HepG2 (cell line): Measurements from ENCODE around the gene RPS27L. TPM values are rescaled to one million over a fixed set of nuclear protein-coding genes. Genes with fewer than 3 reads are reported as not detected.

Source experiments
- ATAC-seq: fragments of 200-7000 bp; cut with Tn5 transposase; 3 replicates; pipeline ENCODE4 v1.9.1; 2020; ENCODE audit warnings: mild to moderate bottlenecking, moderate library complexity
- BruUV-seq: library from RNA; stranded (reverse); fragments of 400-500 nt; replicated peaks from 2 replicates; lab custom pipeline; 2021; lab: Mats Ljungman, UMichigan
- CTCF ChIA-PET: fragments of 300-600 bp; formaldehyde crosslinking; extraction: SDS; loops from one replicate; lab custom pipeline; 2021; ENCODE audit warnings: low total read pairs, inconsistent platforms, low intra/inter-chr PET ratio; lab: Yijun Ruan, JAX
- POLR2A ChIA-PET: fragments of 350-600 bp; sonication (Branson Sonifier 250); formaldehyde crosslinking; loops from one replicate; lab custom pipeline; 2020; ENCODE audit warnings: antibody characterized with exemption, inconsistent platforms; lab: Yijun Ruan, JAX
- DNase-seq: peaks from one replicate; pipeline ENCODE4 v3.0.0-alpha.2; 2015; ENCODE audit warnings: low spot score
- FAIRE-seq: peaks from 3 replicates; lab custom pipeline; 2011; peaks lifted over from hg19 to GRCh38; lab: Jason Lieb, UNC
- H2AFZ ChIP-seq: one replicate; pipeline ENCODE4 v1.6.1; 2011; ENCODE audit warnings: low read length, inconsistent platforms
- H3K27ac ChIP-seq: fragments of 300-600 bp; 3 replicates; pipeline ENCODE4 v1.8.0; 2011; ENCODE audit warnings: mixed run types, mild to moderate bottlenecking, mixed read lengths, low read length, inconsistent platforms; ENCODE audit not compliant: insufficient read depth; ENCODE audit errors: extremely low read length
- H3K27me3 ChIP-seq, 2 experiments: fragments of 200-600 bp in 1 of 2; 2 replicates in 1 of 2; 3 replicates in 1 of 2; pipeline versions ENCODE4 v1.6.0 to v1.8.0; 2011; ENCODE audit warnings: low read length in 2 of 2, mild to moderate bottlenecking in 2 of 2, moderate library complexity in 2 of 2, inconsistent platforms in 1 of 2; ENCODE audit not compliant: insufficient read depth in 2 of 2, control insufficient read depth in 1 of 2
- H3K36me3 ChIP-seq, 2 experiments: fragments of 200-600 bp in 1 of 2; replicated peaks in 1 of 2; 2 replicates in 1 of 2; 3 replicates in 1 of 2; pipeline versions ENCODE4 v1.5.1 to v1.8.0; 2011; ENCODE audit warnings: low read length in 2 of 2, inconsistent platforms in 1 of 2; ENCODE audit not compliant: insufficient read depth in 2 of 2, control insufficient read depth in 1 of 2
- H3K4me1 ChIP-seq: 2 replicates; pipeline ENCODE4 v1.5.1; 2012; ENCODE audit warnings: low read length, inconsistent platforms; ENCODE audit not compliant: insufficient read depth
- H3K4me2 ChIP-seq: 2 replicates; pipeline ENCODE4 v1.6.0; 2011; ENCODE audit warnings: low read depth, low read length, inconsistent platforms
- H3K4me3 ChIP-seq, 3 experiments: fragments of 200-600 bp in 1 of 3; sonication (generic), shearing (Covaris generic) in 1 of 3; replicated peaks in 1 of 3; 2 replicates each; pipeline ENCODE4 v1.5.1; 2011 to 2016; ENCODE audit warnings: low read length in 3 of 3, inconsistent platforms in 2 of 3, low read depth in 2 of 3, mild to moderate bottlenecking in 2 of 3, control low read depth in 1 of 3, mixed read lengths in 1 of 3; ENCODE audit not compliant: insufficient read depth in 1 of 3
- H3K79me2 ChIP-seq: one replicate; pipeline ENCODE4 v1.6.1; 2011; ENCODE audit warnings: low read length, inconsistent platforms; ENCODE audit not compliant: insufficient read depth
- H3K9ac ChIP-seq: 2 replicates; pipeline ENCODE4 v1.6.0; 2011; ENCODE audit warnings: mild to moderate bottlenecking, low read depth, low read length, inconsistent platforms; ENCODE audit not compliant: insufficient read depth
- H3K9me3 ChIP-seq: 2 replicates; pipeline ENCODE4 v1.5.1; 2012; ENCODE audit warnings: mild to moderate bottlenecking, low read length
- H4K20me1 ChIP-seq: 2 replicates; pipeline ENCODE4 v1.6.0; 2011; ENCODE audit warnings: inconsistent platforms, mild to moderate bottlenecking, low read length, moderate library complexity; ENCODE audit not compliant: insufficient read depth
- FOSL1 ChIP-seq: sonication (generic); formaldehyde crosslinking; IDR thresholded peaks from 2 replicates; pipeline ENCODE4 v1.9.0; 2021; ENCODE audit warnings: missing genetic modification reagents, borderline replicate concordance
- IRF9 ChIP-seq: sonication (generic); formaldehyde crosslinking; IDR thresholded peaks from 2 replicates; pipeline ENCODE4 v1.8.0; 2022; ENCODE audit warnings: missing genetic modification reagents, mild to moderate bottlenecking, borderline replicate concordance
- MTA3 ChIP-seq: sonication (generic); formaldehyde crosslinking; IDR thresholded peaks from 2 replicates; pipeline ENCODE4 v1.4.0; 2020; ENCODE audit warnings: missing genetic modification reagents
- PATZ1 ChIP-seq: sonication (generic); formaldehyde crosslinking; IDR thresholded peaks from 2 replicates; pipeline ENCODE4 v1.4.0; 2020; ENCODE audit warnings: missing genetic modification reagents
- PLRG1 ChIP-seq: fragments of 450-650 bp; conservative IDR thresholded peaks from 2 replicates; pipeline ENCODE4 v1.6.1; 2016
- SOX5 ChIP-seq: IDR thresholded peaks from 2 replicates; pipeline ENCODE4 v1.6.1; 2016; ENCODE audit warnings: borderline replicate concordance
- TAF1 ChIP-seq: sonication (generic); formaldehyde crosslinking; IDR thresholded peaks from 2 replicates; pipeline ENCODE4 v1.4.0; 2020; ENCODE audit warnings: missing genetic modification reagents
- ZNF614 ChIP-seq: IDR thresholded peaks from 2 replicates; pipeline ENCODE4 v1.6.1; 2018; ENCODE audit warnings: missing biosample characterization, missing genetic modification reagents, inconsistent platforms, borderline replicate concordance
- in situ Hi-C: cut with HindIII; loops from 2 replicates; pipeline ENCODE4 v1.10.0; 2017; ENCODE audit warnings: low pct_unique_long_range_greater_than_20kb; ENCODE audit not compliant: extremely low pct_ligation_motif_present
- intact Hi-C: fragments of 100-400 bp; cut with micrococcal nuclease; formaldehyde crosslinking; loops from one replicate; pipeline ENCODE4 v1.10.0; 2022; ENCODE audit not compliant: unreplicated experiment
- polyA plus RNA-seq, 8 experiments: library from polyadenylated mRNA; depleted of rRNA in 3 of 8; stranded (reverse) in 7 of 8; unstranded in 1 of 8; fragments of >200 nt; fragmentation: Illumina TruSeq in 4 of 8; extraction: Trizol in 4 of 8; gene quantifications; 2 replicates each; pipeline versions ENCODE4 v1.2.1 to v1.2.3, GENCODE V29; 2011 to 2016; ENCODE audit warnings: low read depth in 4 of 8, missing spikeins in 1 of 8, mixed read lengths in 1 of 8; ENCODE audit not compliant: insufficient read depth in 1 of 8
- total RNA-seq, 5 experiments: library from RNA; depleted of rRNA; stranded (reverse); fragments of >200 nt; fragmentation: Illumina TruSeq; extraction: Trizol; gene quantifications; 2 replicates each; pipeline ENCODE4 v1.2.3, GENCODE V29; 2016; ENCODE audit warnings: low read depth in 1 of 5

Gene RPS27L
- total and polyA plus RNA-seq, 2 of the 13 experiments (the other 11 are each of a cell fraction or from before 2014, with no cell fraction given): 231 to 433 TPM

- in situ Hi-C loops: loop anchor here (25.0 kb wide), 1 partner anchor 252 kb away; no protein-coding TSS in a partner anchor
- H3K9me3 ChIP-seq: no peaks in the 10 kb centered on the region
- H3K36me3 ChIP-seq: no peaks in the 10 kb centered on the region
- H3K4me2 ChIP-seq: no peak overlapping the region
- peaks cover 18% of the 10 kb centered on the region for H3K4me1 ChIP-seq
- FAIRE-seq (no peak), DNase-seq (no peak), ATAC-seq (no peak)
- no peak overlapping the region for H3K9ac ChIP-seq
- H3K4me3 ChIP-seq: no peak overlapping the region
- H3K79me2 ChIP-seq: peaks cover 16% of the 10 kb centered on the region
- BruUV-seq: no TSS peak
- CTCF ChIA-PET: no interaction called here
- POLR2A ChIA-PET: no interaction called here
- no peak overlapping the region for H3K27ac ChIP-seq
- no peaks in the 10 kb centered on the region; the same call in 1 of the 2 replicates for H4K20me1 ChIP-seq
- no peak overlapping the region for H2AFZ ChIP-seq
- intact Hi-C loops: no loop called here
- no peak for TF ChIP-seq ZNF614 (CRISPR knock-in tag)
- TF ChIP-seq MTA3 (CRISPR knock-in tag): no peak
- no peak for TF ChIP-seq PLRG1
- TF ChIP-seq TAF1 (CRISPR knock-in tag): no peak
- no peak for TF ChIP-seq IRF9 (CRISPR knock-in tag)
- TF ChIP-seq PATZ1 (CRISPR knock-in tag): no peak
- TF ChIP-seq FOSL1: no peak
- no peak for TF ChIP-seq SOX5
- H3K27me3 ChIP-seq: no peaks in the 10 kb centered on the region; a peak in 1 of 5 replicates
Observed at GRCh38 chr15:63160638-63161037, 3.4 kb upstream of the RPS27L start.
